ENCODE measurements around the gene PPP1R18. TPM values are rescaled to one million over a fixed set of nuclear protein-coding genes. Genes with fewer than 3 reads are reported as not detected.

PPP1R18 gene
- total RNA-seq, result 51.4 and 61.3 TPM in 2 replicates

GRCh38 chr6:30686009-30686907 lies at the start of gene PPP1R18:
Gene PPP1R18 (minus strand): TSS chr6:30686645. CDS start chr6:30686018, 627 bp downstream.

GRCh38 chr6:30719791-30720737 lies 33.6 kb upstream of the PPP1R18 start, which contains the start of gene TUBB:
Gene TUBB (plus strand): TSS chr6:30720352. CDS start chr6:30720507, 155 bp downstream.

GRCh38 chr6:30717129-30717844 lies 30.8 kb upstream of the PPP1R18 start, which contains the start of gene MDC1:
Gene MDC1 (minus strand): TSS chr6:30717281. CDS start chr6:30715175, 2,106 bp downstream.

GRCh38 chr6:30690403-30691207 lies 4.2 kb upstream of the PPP1R18 start, which contains the start of gene NRM:
Gene NRM (minus strand): TSS chr6:30690984. CDS start chr6:30690974, 10 bp downstream.

GRCh38 chr6:30672445-30673253 lies 13.8 kb downstream of the PPP1R18 start, which contains the start of gene DHX16:
Gene DHX16 (minus strand): TSS chr6:30673006. CDS start chr6:30672841, 165 bp downstream.

GRCh38 chr6:30646450-30647241 lies 39.8 kb downstream of the PPP1R18 start, which contains the start of gene C6orf136:
Gene C6orf136 (plus strand): TSS chr6:30647133. CDS start chr6:30647232, 99 bp downstream.

GRCh38 chr6:30626484-30627366 lies 59.7 kb downstream of the PPP1R18 start, which contains the start of gene ATAT1:
Gene ATAT1 (plus strand): TSS chr6:30626874.

Other genes with a start within 250 kb of the PPP1R18 start
- 190 and 191 TPM in 2 replicates for gene HLA-E, start 197.1 kb downstream of the PPP1R18 start, total RNA-seq
- 31.5 and 31.9 TPM in 2 replicates for gene GNL1, start 130.2 kb downstream of the PPP1R18 start, total RNA-seq
- gene PRR3, start 129.3 kb downstream of the PPP1R18 start, total RNA-seq, result 7.8 and 8.3 TPM in 2 replicates
- 33.5 and 38.4 TPM in 2 replicates for gene ABCF1, start 115.2 kb downstream of the PPP1R18 start, total RNA-seq
- gene PPP1R10, start 69.4 kb downstream of the PPP1R18 start, total RNA-seq, result 19.8 and 25.2 TPM in 2 replicates
- 43.6 and 48.1 TPM in 2 replicates for gene MRPS18B, start 68.8 kb downstream of the PPP1R18 start, total RNA-seq
- 2.0 and 7.9 TPM in 2 replicates for gene ATAT1, start 59.8 kb downstream of the PPP1R18 start, total RNA-seq
- 4.9 and 5.7 TPM in 2 replicates for gene C6orf136, start 39.5 kb downstream of the PPP1R18 start, total RNA-seq
- 21.2 and 21.7 TPM in 2 replicates for gene DHX16, start 13.6 kb downstream of the PPP1R18 start, total RNA-seq
- gene NRM, start 4.3 kb upstream of the PPP1R18 start, total RNA-seq, result 5.0 and 11.1 TPM in 2 replicates
- gene MDC1, start 30.6 kb upstream of the PPP1R18 start, total RNA-seq, result 5.3 and 5.8 TPM in 2 replicates
- 494 and 629 TPM in 2 replicates for gene TUBB, start 33.7 kb upstream of the PPP1R18 start, total RNA-seq
- gene FLOT1, start 56.0 kb upstream of the PPP1R18 start, total RNA-seq, result 117 and 118 TPM in 2 replicates
- 52.7 and 165 TPM in 2 replicates for gene IER3, start 57.9 kb upstream of the PPP1R18 start, total RNA-seq
- 51.3 and 85.0 TPM in 2 replicates for gene DDR1, start 197.9 kb upstream of the PPP1R18 start, total RNA-seq
- gene GTF2H4, start 221.6 kb upstream of the PPP1R18 start, total RNA-seq, result 9.6 and 10.3 TPM in 2 replicates
- gene VARS2, start 227.6 kb upstream of the PPP1R18 start, total RNA-seq, result 15.2 and 16.9 TPM in 2 replicates
- gene SFTA2, start 245.5 kb upstream of the PPP1R18 start, total RNA-seq, result not detected in 2 replicates

Measured in pericardium fibroblast (primary cell).